PC-9 (cell line): Measurements from ENCODE around the gene RABL2A. TPM values are rescaled to one million over a fixed set of nuclear protein-coding genes. Genes with fewer than 3 reads are reported as not detected.
"Not testable (repeated sequence)": the region's sequence is repeated elsewhere in the genome, so short reads cannot be mapped to it uniquely, and the experiment has no call there.

Experiments used
- BruUV-seq: library from RNA; stranded (reverse); fragments of 400-500 nt; replicated peaks from 2 replicates; lab custom pipeline; 2021; lab: Mats Ljungman, UMichigan
- CTCF ChIA-PET: fragments of 300-600 bp; sonication (Branson Sonifier 250); formaldehyde crosslinking; loops from one replicate; lab custom pipeline; 2022; ENCODE audit warnings: antibody characterized with exemption; lab: Charles Lee
- POLR2A ChIA-PET: fragments of 300-600 bp; sonication (Branson Sonifier 250); formaldehyde crosslinking; loops from one replicate; lab custom pipeline; 2022; ENCODE audit warnings: antibody characterized with exemption; ENCODE audit not compliant: unreplicated experiment; lab: Charles Lee
- DNase-seq, 2 experiments: peaks; one replicate each; pipeline versions ENCODE4 v3.0.0 to v3.0.0-alpha.2; 2015 to 2022; ENCODE audit warnings: mixed read lengths in 1 of 2
- H2AFZ ChIP-seq: fragments of 200-600 bp; sonication (generic); 2 replicates; pipeline ENCODE4 v1.8.1; 2017; ENCODE audit warnings: antibody characterized with exemption
- H3F3A ChIP-seq: fragments of 200-600 bp; sonication (generic); 2 replicates; pipeline ENCODE4 v1.8.1; 2017; ENCODE audit warnings: antibody characterized with exemption, mild to moderate bottlenecking, low read depth; ENCODE audit not compliant: insufficient read depth
- H3K27ac ChIP-seq: fragments of 200-600 bp; sonication (generic); 2 replicates; pipeline ENCODE4 v1.6.1; 2016; ENCODE audit warnings: mixed run types
- H3K27me3 ChIP-seq: fragments of 200-600 bp; sonication (generic); 2 replicates; pipeline ENCODE4 v1.6.1; 2016; ENCODE audit warnings: low read depth, mixed run types; ENCODE audit not compliant: insufficient read depth
- H3K36me3 ChIP-seq: fragments of 200-600 bp; sonication (generic); 2 replicates; pipeline ENCODE4 v1.6.1; 2016; ENCODE audit warnings: low read depth, mixed run types
- H3K4me1 ChIP-seq: fragments of 200-600 bp; sonication (generic); replicated peaks from 2 replicates; pipeline ENCODE4 v1.6.1; 2016; ENCODE audit warnings: mixed run types; ENCODE audit not compliant: insufficient read depth
- H3K4me2 ChIP-seq: fragments of 200-600 bp; sonication (generic); 2 replicates; pipeline ENCODE4 v1.6.1; 2017; ENCODE audit warnings: mixed run types
- H3K4me3 ChIP-seq: fragments of 200-600 bp; sonication (generic); 2 replicates; pipeline ENCODE4 v1.6.1; 2016; ENCODE audit warnings: mixed run types
- H3K79me2 ChIP-seq: fragments of 200-600 bp; sonication (generic); 2 replicates; pipeline ENCODE4 v1.6.1; 2017; ENCODE audit warnings: low read depth, mixed run types
- H3K9me2 ChIP-seq: fragments of 200-600 bp; sonication (generic); 2 replicates; pipeline ENCODE4 v1.8.1; 2017; ENCODE audit warnings: mild to moderate bottlenecking; ENCODE audit not compliant: insufficient read depth
- H3K9me3 ChIP-seq: fragments of 200-600 bp; sonication (generic); 2 replicates; pipeline ENCODE4 v1.8.1; 2016; ENCODE audit warnings: low read depth; ENCODE audit not compliant: insufficient read depth
- H4K20me1 ChIP-seq: fragments of 200-600 bp; sonication (generic); 2 replicates; pipeline ENCODE4 v1.8.1; 2017; ENCODE audit not compliant: insufficient read depth
- EZH2 ChIP-seq: fragments of 200-600 bp; sonication (generic); IDR thresholded peaks from 2 replicates; pipeline ENCODE4 v1.8.0; 2017; ENCODE audit warnings: antibody characterized with exemption, low read depth
- intact Hi-C: fragments of 100-400 bp; cut with micrococcal nuclease; formaldehyde crosslinking; loops from one replicate; pipeline ENCODE4 v1.10.0; 2022; ENCODE audit not compliant: unreplicated experiment
- total RNA-seq: library from RNA; stranded (reverse); gene quantifications from 2 replicates; pipeline ENCODE4 v1.2.3, GENCODE V29; 2021
- TF ChIP-seq, protein P1 (sequence below): fragments of 200-600 bp; sonication (generic); conservative IDR thresholded peaks from 2 replicates; pipeline ENCODE4 v1.6.1; 2017; ENCODE audit warnings: mixed run types, antibody characterized with exemption, mild to moderate bottlenecking, moderate library complexity

RABL2A gene
- total RNA-seq, 1 experiment from 2014 or later, result 27.7 TPM

- H3K27ac ChIP-seq, POLR2A ChIA-PET, H3K4me2 ChIP-seq, H3K4me1 ChIP-seq, H3K36me3 ChIP-seq, H4K20me1 ChIP-seq, H3F3A ChIP-seq, H3K4me3 ChIP-seq, H3K79me2 ChIP-seq, H3K9me2 ChIP-seq, DNase-seq, CTCF ChIA-PET, H3K27me3 ChIP-seq, H3K9me3 ChIP-seq, H2AFZ ChIP-seq, intact Hi-C loops, BruUV-seq: not testable (repeated sequence)
Measured at GRCh38 chr2:113669013-113669412, 41.9 kb downstream of the RABL2A start.

- no peaks in the 10 kb centered on the region for H3F3A ChIP-seq
- no TSS peak for BruUV-seq
- no peaks in the 10 kb centered on the region for H3K4me1 ChIP-seq
- H3K9me3 ChIP-seq, result no peaks in the 10 kb centered on the region
- TF ChIP-seq, protein P1, sequence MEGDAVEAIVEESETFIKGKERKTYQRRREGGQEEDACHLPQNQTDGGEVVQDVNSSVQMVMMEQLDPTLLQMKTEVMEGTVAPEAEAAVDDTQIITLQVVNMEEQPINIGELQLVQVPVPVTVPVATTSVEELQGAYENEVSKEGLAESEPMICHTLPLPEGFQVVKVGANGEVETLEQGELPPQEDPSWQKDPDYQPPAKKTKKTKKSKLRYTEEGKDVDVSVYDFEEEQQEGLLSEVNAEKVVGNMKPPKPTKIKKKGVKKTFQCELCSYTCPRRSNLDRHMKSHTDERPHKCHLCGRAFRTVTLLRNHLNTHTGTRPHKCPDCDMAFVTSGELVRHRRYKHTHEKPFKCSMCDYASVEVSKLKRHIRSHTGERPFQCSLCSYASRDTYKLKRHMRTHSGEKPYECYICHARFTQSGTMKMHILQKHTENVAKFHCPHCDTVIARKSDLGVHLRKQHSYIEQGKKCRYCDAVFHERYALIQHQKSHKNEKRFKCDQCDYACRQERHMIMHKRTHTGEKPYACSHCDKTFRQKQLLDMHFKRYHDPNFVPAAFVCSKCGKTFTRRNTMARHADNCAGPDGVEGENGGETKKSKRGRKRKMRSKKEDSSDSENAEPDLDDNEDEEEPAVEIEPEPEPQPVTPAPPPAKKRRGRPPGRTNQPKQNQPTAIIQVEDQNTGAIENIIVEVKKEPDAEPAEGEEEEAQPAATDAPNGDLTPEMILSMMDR, result no peak
- no peak for TF ChIP-seq EZH2
- CTCF ChIA-PET, result no interaction called here
- no peaks in the 10 kb centered on the region for H3K9me2 ChIP-seq
- H4K20me1 ChIP-seq, result no peaks in the 10 kb centered on the region
- H3K27ac ChIP-seq, result no peak overlapping the region
- intact Hi-C loops, result no loop called here
- no peaks in the 10 kb centered on the region for H3K36me3 ChIP-seq
- no peaks in the 10 kb centered on the region for H3K79me2 ChIP-seq
- H3K4me2 ChIP-seq, result no peak overlapping the region
- no peak overlapping the region for H2AFZ ChIP-seq
- H3K4me3 ChIP-seq, result no peak overlapping the region
- peak in 1 of 2 experiments; percentile 27 for DNase-seq
- H3K27me3 ChIP-seq, result 0 out of 2 replicates have a peak, but pooled peaks cover 3% of the 10 kb centered on the region
- POLR2A ChIA-PET, result no interaction called here
Measured at GRCh38 chr2:113672326-113672932, 45.4 kb downstream of the RABL2A start.

DNA sequence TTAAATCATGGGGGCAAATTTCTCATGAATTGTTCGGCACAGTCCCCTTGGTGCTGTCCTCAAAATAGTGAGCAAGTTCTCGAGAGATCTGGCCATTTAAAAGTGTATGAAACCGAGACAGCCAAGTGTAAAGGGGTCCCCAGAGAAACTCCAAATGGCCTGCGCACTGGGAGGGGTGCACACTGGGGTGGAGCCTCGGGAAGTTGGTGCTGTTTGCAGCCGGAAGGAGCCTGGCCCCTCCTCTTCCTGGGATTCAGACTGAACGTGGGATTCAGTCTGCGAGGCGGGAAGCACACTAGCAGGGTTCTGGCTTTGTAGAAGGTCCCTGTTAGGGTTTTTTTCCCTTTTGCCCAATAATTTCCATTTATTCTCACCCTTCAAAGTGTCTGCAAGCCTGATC is 48.8 kb downstream of the RABL2A start:
- Histone ChIP-seq H3F3A (no peaks in the 10 kb centered on the region), H3K27me3 (0 out of 2 replicates have a peak, but pooled peaks cover 3% of the 10 kb centered on the region), H2AFZ (no peak overlapping the region), H3K4me3 (no peak overlapping the region), H4K20me1 (no peaks in the 10 kb centered on the region), H3K4me1 (no peaks in the 10 kb centered on the region), H3K9me2 (no peaks in the 10 kb centered on the region), H3K4me2 (no peak overlapping the region), H3K9me3 (no peaks in the 10 kb centered on the region), H3K36me3 (no peaks in the 10 kb centered on the region), H3K27ac (no peak overlapping the region), H3K79me2 (no peaks in the 10 kb centered on the region)
- TF ChIP-seq EZH2, result no peak
- TF ChIP-seq, protein P1, result no peak
- CTCF ChIA-PET, result no interaction called here
- POLR2A ChIA-PET, result no interaction called here
- no TSS peak for BruUV-seq
- DNase-seq, result no peak
- intact Hi-C loops, result no loop called here
